G401 (cell line): Measurements from ENCODE around the gene ZNF195. TPM values are rescaled to one million over a fixed set of nuclear protein-coding genes. Genes with fewer than 3 reads are reported as not detected.
"Not testable (repeated sequence)": the region's sequence is repeated elsewhere in the genome, so short reads cannot be mapped to it uniquely, and the experiment has no call there.

ENCODE experiments used
- DNase-seq: peaks from one replicate; pipeline ENCODE4 v3.0.0-alpha.2; 2015; ENCODE audit warnings: low spot score
- in situ Hi-C: cut with HindIII; loops from 2 replicates; pipeline ENCODE4 v1.10.0; 2016; ENCODE audit warnings: low sequenced_read_pairs, mixed read lengths
- total RNA-seq: library from RNA; depleted of rRNA; stranded (reverse); fragments of >200 nt; shearing (Covaris generic); gene quantifications from 2 replicates; pipeline ENCODE4 v1.2.3, GENCODE V29; 2014

The ZNF195 gene
- total RNA-seq, 1 experiment from 2014 or later: 42.9 TPM

DNA sequence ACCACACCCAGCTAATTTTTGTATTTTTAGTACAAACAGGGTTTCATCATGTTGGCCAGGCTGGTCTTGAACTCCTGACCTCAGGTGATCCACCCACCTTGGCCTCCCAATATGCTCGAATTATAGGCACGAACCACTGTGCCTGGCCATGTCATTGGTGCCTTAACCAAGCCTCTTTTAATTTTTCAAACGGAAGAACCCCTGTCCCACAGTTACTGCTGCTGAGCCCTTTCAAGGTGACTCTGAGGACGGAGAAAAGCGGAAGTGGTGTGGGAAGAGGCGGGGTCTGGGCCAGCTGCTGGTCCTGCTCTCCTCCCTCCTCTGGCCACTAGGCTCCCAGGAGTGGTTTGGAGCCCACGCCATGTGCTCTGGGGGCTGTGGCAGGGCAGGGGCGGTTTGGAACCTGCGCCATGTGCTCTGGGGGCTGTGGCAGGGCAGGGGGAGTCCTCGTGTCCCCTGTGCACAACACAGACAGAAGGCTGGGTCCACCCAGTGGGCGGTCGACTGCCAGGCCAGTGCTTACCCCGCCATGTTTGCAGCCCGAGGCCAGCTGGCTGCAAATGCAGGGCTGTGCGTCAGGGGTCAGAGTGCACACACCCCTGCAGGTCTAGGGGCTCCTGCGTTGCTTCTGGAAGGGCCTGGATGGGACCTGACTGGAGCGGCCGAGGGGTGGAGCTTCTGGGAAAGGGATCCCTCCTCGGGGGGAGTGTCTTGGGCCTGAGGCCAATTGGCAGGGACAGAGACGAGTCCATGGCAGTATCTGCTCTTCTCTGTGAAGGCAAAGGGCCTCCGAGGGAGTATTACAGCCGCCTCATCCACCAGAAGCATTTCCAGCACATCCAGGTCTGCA, 25.4 kb upstream of the ZNF195 start:
- DNase-seq, in situ Hi-C loops: not testable (repeated sequence)

DNA sequence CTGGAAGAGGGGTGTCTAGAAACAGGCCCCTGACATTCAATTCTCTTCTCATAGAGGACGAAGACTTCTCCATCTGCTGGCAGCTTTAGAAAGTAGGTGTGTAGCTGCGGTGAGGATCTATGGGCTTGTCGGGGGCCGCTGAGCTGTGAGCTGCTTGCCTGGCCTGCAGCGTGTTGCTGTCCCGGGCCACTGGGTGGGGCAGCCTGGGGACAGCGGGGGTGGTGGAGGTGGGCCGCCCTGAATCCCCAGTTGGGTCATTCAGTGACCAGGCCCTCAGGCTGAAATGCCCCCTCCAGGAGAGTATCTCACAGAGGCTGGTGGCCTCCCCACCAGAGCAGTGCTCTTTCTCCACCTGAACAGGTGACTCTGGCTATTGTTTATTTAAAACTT, 23.9 kb upstream of the ZNF195 start:
- DNase-seq, in situ Hi-C loops: not testable (repeated sequence)

DNA sequence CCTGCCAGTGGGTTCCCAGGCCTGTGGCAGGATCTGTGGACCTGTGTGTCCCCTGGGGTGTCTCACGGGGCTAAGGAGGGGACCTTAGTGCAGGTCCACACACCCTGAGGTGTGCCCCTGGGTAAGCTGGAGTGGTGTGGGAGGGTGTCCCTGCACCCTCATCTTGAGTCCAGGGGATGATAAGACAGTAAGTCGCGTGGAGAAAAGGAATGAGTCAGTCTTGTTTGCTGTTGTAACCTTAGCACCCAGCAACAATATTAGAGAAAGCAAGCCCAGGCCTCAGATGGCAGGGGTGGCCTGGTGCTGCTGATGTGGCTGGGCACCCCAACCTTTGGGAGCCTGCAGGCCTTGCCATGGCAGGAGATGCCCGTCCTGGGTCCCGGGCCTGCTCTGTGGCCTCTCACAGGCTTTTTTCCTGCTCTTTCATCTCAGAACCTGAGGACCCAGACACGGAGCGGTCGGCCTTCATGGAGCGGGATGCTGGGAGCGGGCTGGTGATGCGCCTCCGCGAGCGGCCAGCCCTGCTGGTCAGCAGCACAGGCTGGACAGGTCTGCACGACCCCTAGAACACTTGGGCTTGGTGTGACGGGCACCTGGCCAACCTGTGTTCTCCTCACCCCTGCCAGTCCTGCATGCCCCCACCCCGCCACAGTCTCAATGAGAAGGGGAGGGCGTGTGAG, 23.4 kb upstream of the ZNF195 start:
- DNase-seq, in situ Hi-C loops: not testable (repeated sequence)

DNA sequence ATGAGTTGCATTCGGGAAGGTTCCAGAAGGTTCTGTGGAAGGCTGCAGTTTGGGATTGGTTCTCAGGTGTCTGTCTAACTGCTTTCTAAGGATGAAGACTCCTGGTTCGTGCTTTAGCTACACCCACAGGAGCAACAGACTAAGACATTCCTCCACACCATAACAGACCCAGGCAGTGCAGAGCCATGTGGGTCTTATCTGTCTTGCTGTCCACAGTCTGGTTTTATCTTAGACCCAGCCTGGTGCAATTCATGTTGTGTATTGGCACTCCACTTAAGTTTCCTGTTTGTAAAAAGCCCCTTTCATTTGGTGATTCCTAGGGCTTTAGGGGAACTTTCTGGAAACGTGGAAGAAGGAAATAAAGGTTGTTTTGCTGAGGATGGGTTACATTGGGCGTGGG, 22.1 kb upstream of the ZNF195 start:
- in situ Hi-C loops, DNase-seq: not testable (repeated sequence)

DNA sequence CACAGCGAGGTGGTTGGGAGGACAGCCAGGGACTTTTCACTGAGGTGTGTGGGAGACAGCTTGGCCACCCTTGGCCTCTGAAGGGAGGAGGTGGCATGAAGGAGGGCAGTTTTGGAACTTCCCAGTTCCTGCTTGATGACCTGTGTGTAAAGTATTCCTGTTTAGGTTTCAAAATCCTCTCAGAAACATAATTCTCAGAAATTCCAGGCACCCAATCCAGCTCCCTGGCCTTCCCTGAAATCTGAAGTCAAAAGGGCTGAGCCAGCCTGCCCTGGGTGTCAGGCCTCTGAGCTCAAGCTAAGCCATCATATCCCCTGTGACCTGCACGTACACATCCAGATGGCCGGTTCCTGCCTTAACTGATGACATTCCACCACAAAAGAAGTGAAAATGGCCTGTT, 19.6 kb upstream of the ZNF195 start:
- in situ Hi-C loops, DNase-seq: not testable (repeated sequence)

DNA sequence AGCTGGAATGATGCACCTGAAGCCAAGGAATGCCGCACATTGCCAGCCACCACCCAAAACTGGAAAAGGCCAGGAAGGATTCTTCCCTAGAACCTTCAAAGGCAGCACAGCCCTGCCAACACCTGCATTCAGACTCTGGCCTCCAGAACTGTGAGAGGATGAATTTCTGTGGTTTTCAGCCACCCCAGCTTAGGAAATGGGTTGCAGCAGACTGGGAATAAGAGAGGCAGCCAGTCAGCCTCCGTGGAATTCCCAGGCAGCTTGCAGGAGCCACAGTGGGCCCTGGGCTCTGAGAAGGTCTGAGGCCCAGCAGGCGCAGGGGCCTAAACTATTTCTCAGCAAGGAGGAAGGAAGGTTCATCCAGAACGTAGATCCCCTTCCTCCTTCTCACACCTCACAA, 19.2 kb upstream of the ZNF195 start:
- in situ Hi-C loops: not testable (repeated sequence)

DNA sequence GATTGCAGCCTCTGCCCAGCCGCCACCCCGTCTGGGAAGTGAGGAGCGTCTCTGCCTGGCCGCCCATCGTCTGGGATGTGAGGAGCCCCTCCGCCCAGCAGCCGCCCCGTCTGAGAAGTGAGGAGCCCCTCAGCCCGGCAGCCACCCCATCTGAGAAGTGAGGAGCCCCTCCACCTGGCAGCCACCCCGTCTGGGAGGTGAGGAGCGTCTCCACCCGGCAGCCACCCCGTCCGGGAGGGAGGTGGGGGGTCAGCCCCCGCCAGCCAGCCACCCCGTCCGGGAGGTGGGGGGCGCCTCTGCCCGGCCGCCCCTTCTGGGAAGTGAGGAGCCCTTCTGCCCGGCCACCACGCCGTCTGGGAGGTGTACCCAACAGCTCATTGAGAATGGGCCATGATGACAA, 18.3 kb upstream of the ZNF195 start:
- in situ Hi-C loops, DNase-seq: not testable (repeated sequence)

More for the DNA sequence above, 19.2 kb upstream of the ZNF195 start:
- DNase-seq: not testable (repeated sequence)

DNA sequence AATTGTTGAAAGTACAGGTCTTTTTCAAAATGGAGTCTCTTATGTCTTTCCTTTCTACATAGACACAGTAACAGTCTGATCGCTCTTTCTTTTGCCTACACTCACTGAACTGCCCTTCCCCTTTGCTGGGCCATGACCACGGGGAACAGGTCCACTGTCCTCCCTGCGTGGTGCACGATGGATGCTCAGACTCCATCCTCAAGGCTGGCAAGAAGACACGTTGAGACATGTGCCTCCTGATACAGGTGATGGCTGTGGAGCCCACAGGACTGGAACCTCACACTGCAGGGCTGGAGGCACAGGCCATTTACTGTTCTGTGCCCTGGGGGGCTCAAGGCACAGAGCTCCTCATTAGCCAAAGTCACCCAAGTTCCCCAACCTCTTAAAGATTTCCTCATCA, 16.5 kb upstream of the ZNF195 start:
- in situ Hi-C loops, DNase-seq: not testable (repeated sequence)

DNA sequence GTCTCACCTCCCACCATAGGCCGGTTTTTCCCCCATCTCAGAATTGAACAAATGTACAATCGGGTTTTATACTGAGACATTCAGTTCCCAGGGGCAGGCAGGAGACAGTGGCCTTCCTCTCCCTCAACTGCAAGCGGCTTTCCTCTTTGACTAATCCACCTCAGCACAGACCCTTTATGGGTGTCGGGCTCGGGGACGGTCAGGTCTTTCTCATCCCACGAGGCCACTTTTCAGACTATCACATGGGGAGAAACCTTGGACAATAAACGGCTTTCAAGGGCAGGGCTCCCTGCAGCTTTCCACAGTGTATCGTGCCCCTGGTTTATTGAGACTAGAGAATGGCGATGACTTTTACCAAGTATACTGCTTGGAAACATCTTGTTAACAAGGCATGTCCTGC, 16.0 kb upstream of the ZNF195 start:
- DNase-seq, in situ Hi-C loops: not testable (repeated sequence)

DNA sequence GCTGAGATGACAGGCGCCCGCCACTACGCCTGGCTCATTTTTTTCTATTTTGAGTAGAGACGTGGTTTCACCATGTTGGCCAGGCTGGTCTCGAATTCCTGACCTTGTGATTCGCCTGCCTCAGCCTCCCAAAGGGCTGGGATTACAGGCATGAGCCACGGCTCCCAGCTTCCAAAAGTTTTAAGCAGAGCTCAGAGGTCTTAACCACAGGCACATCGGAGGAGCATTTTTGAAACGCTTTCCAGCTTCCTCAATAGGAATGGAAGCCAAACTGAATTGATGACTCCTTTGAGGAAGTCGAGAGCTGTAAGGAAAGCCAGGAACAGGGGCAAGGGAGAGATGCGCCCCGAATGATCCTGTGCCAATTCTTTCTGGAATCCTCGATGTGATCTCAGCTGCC, 14.5 kb upstream of the ZNF195 start:
- DNase-seq, in situ Hi-C loops: not testable (repeated sequence)

DNA sequence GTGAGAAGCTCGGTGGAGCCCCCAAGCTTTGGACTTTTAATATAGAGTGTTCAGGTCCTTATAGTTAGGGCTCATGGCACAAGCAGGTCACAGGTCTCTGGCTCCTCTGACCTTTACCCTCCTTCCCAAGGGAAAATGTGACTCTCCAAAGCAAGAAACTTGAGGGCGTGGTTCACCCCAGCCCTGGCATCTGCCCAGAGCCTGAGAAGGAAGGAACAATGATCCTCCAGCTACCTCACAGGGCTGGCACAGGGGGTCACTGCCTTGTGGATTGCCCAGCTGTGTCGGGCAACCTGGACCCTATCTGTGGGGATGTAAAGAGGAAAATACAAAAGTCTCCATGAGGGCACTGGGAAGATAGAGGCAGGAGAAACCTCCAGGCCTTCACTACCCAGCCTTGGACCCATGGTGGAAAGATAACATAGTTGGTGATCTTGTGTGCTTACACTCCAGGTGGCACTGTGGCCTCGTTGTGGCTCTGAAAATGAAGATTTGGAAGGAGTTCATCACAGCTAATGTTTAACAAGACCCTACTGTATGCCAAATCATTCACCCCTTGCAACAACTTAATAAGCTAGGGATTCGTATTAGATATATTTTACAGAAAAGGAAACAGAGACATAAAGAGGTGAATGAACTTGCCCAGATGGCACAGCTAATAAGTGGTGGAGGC, 3.8 kb upstream of the ZNF195 start:
- no peak for DNase-seq
- in situ Hi-C loops: no loop called here

DNA sequence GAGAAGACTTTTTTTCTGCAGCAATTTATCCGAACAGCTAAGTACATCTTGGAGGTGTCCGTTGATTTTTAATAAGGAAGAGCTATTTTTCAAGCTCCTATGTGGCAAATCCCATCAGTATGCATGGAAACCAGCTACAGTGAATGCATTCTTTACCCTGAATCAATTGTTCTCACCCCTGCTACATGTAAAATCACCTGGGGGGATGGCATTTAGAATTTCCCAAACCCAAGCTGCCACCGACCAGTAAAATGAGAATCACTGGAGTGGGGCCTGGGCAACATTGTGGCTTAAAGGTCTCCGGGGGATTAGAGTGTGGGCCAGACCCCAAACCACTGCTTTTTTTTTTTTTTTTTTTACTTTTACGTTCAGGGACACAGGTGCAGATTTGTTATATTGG, 2.8 kb upstream of the ZNF195 start:
- in situ Hi-C loops: no loop called here
- DNase-seq: no peak

DNA sequence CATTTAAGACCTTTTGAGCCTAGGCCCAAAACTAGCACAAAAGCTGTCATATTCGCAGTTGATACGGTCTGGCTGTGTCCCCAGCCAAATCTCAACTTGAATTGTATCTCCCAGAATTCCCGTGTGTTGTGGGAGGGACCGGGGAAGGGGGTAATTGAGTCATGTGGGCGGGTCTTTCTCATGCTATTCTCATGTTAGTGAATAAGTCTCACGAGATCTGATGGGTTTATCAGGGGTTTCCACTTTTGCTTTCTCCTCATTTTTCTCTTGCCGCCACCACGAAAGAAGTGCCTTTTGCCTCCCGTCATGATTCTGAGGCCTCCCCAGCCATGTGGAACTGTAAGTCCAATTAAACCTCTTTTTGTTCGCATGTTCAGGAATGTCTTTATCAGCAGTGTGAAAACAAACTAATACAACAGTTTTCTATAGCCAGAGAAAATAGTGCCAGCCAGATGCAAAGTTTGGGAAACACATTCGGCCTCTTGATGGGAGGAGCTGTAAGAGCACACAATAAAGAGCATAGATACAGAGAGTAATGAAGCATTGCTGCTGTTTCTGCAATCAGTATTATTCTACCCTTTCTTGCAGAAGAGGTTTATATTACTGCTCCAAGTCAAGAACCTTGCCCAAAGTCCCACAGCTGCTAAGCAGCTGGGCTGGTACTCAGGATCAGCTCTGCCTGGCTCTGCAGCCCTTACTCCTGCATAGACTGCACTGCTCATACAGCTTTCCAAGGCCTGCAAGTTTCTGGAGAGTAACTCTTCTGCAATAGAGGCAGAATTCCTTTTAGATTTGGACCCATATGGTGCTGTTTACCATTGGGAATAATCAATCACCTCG, 2.0 kb upstream of the ZNF195 start:
- no peak for DNase-seq
- in situ Hi-C loops: no loop called here

DNA sequence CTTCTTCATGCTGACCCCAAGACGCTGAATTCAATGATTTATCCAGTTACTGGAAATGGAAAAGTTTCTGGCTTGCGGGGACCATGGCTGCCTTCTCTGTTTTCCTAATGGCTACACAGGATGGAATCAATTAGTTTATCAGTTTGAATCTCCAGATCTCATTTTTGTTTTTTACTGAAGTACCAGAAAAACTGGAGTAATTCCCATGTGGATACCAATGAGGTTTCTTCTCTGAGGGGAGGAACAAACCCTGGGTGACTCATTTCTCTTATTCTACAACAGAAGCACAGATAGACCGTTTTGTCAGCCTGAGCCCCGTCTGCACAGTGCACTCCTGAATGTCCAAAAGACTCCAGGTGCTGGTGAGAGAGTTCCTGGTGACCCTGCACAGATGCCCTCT, 3.4 kb downstream of the ZNF195 start:
- in situ Hi-C loops: no loop called here
- DNase-seq: no peak

DNA sequence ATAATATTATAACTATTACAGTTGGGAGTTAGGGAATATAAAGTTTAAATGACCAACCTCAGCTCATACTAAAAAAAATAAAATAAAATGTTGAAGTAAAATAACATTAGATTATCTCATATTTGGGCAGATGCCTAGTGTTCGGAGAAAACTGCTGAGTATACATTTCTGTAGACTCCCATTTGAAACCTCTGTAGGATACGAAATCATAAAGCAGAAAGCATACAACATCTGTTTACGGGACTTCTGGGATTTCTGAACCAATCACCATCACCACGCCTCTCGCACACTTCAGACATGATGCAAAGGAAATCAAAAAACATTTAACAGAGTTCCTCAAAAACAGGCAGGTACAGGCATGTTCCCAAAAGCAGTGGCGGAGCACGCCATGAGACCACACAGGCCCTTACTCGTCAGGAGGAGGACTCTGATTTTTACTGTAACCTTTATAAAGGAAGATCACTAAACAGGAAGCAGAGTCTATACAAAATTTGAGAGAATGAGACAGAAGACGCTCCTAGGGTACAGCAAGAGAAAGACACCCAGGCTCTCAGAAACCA, 8.6 kb downstream of the ZNF195 start:
- no peak for DNase-seq
- in situ Hi-C loops: no loop called here

DNA sequence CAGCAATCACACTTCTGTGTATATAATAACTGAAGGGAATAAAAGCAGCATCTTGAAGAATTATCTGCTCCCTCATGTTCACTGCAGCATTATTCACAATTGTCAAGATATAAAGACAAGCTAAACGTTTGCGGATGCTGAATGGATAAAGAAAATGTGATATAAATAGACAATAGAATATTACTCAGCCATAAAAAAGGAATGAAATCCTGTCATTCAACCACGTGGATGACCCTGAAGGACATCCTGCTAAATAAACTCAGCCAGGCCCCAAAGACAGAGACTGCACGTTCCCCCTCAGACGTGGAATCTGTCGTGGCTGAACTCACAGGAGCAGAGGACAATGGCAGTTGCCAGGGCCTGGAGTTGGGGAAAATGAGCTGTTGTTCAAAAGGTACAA, 9.6 kb downstream of the ZNF195 start:
- in situ Hi-C loops: no loop called here
- DNase-seq: no peak

DNA sequence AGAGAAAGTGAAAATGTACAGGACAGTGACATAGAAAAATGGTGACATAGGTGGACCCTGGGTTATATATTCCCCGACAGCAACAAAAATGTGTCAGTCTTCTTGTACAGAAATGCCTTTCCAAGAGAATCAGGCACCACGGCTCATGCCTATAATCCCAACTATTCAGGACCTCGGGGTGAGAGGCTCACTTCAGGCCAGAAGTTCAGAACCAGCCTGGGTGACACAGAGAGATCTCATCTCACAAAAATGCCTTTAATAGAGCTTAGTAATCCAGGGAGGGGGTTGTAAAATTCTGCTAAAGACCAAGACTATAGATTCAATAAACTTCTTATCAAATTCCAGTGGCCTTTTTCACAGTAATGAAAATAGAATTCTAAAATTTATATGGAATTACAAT, 10.7 kb downstream of the ZNF195 start:
- in situ Hi-C loops: no loop called here
- no peak for DNase-seq

DNA sequence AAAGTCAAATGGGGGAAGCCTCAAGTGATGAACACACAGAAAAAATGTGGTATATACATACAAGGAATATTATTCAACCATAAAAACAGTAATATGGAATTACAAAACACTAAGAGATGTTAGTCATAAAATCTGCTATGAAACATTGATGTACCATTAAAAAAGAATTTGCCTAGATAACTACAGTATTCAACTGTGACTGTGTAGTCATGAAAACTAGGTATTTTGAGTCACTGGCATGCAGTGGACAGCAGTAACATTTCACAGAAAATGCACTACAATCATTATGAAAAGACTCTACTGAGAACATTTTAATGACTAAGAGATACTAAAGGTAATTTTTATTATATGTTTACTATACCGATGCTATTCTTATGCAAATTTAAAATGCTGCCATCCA, 11.7 kb downstream of the ZNF195 start:
- in situ Hi-C loops: no loop called here
- no peak for DNase-seq
